A549 (cell line): ENCODE measurements around the gene OTOG.

Source experiments
- CHD2 ChIP-seq: fragments of 150-350 bp; IDR thresholded peaks from 2 replicates; pipeline ENCODE4 v1.6.1; 2014; ENCODE audit warnings: low read length; ENCODE audit not compliant: partially characterized antibody
- CTCF ChIP-seq: fragments of >200 bp; sonication (Bioruptor Twin); formaldehyde crosslinking; IDR thresholded peaks from 3 replicates; pipeline ENCODE4 v1.5.1; 2016
- MYC ChIP-seq: IDR thresholded peaks from 2 replicates; pipeline ENCODE4 v1.6.1; 2012; ENCODE audit warnings: mild to moderate bottlenecking, inconsistent platforms, low read length, improper control_type of control experiment, borderline replicate concordance
- POLR2A ChIP-seq: IDR thresholded peaks from 2 replicates; pipeline ENCODE4 v1.6.1; 2012; ENCODE audit warnings: mild to moderate bottlenecking, low read length
- RARB ChIP-seq: fragments of 250-450 bp; sonication (Bioruptor Pico); IDR thresholded peaks from 2 replicates; pipeline ENCODE4 v1.8.0; 2021; ENCODE audit warnings: mild to moderate bottlenecking, moderate library complexity

- TF ChIP-seq RARB (CRISPR knock-in tag), result no peak
- TF ChIP-seq CTCF, result no peak
- no peak for TF ChIP-seq MYC
- TF ChIP-seq CHD2, result no peak
- no peak for TF ChIP-seq POLR2A
These were observed 61.8 kb downstream of the OTOG start for GRCh38 chr11:17608821-17609220.
